Kidney epithelial cell (primary cell): ENCODE results near the gene LYRM9. TPM values are rescaled to one million over a fixed set of nuclear protein-coding genes. Genes with fewer than 3 reads are reported as not detected.

Experiments
- DNase-seq: peaks from one replicate; pipeline ENCODE4 v3.0.0-alpha.2; 2010; ENCODE audit warnings: low read depth
- H3K27me3 ChIP-seq: 2 replicates; pipeline ENCODE4 v1.6.0; 2011; ENCODE audit warnings: low read length; ENCODE audit not compliant: control insufficient read depth, insufficient read depth
- H3K36me3 ChIP-seq: 2 replicates; pipeline ENCODE4 v1.5.1; 2011; ENCODE audit warnings: low read length; ENCODE audit not compliant: control insufficient read depth, insufficient read depth
- H3K4me3 ChIP-seq: 2 replicates; pipeline ENCODE4 v1.5.1; 2011; ENCODE audit warnings: low read depth, mild to moderate bottlenecking, control low read depth, low read length
- CTCF ChIP-seq: IDR thresholded peaks from 2 replicates; pipeline ENCODE4 v1.5.1; 2011; ENCODE audit warnings: mild to moderate bottlenecking, moderate library complexity, low read length, control low read depth, inconsistent platforms; ENCODE audit not compliant: insufficient read depth, poor library complexity, severe bottlenecking
- total RNA-seq: library from RNA; depleted of rRNA; stranded (reverse); fragments of >200 nt; gene quantifications from 2 replicates; pipeline ENCODE4 v1.2.3, GENCODE V29; 2015

The LYRM9 gene
- total RNA-seq, 1 donor from 2014 or later, result 5.0 TPM

DNA sequence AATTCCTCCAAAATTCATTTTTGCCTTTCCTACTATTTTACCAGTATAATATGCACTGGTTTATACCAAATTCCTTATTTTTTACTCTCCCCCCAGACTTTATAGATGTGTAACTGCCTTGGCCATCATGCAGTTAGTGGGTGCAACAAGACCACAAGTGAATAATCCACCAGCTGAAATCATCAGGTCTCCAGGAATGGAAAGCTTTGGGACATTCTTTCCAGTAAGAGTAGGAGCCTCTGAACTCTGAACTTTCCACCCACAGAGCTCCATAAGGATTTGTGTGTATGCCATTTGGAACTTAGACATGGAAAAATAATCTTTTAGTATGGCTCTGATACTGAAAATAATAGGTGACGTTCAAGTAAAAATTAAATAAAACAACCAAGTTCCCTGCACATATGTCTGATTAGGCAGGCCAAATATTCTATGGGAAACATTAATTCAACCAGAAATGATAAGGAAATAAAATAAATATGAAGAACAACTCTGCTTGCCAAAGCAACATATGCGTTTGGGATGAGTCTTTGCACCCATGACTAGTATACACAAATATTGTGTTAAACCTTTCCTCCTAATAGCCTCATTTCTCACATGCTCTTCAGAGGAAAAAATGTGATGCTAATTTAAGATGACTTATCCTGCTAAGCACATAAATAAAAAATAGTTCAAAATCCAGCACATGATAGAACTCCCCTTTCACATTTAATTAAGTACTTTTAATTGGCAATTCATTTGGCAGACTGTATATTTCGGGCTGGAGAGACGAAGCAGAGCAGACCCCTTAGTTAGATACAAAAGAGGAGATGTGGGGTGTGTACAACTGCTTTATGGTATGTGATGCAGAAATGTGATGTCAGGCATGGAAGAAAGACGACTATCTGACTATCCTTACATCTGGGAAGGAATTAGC is 11.6 kb upstream of the LYRM9 start:
- H3K27me3 ChIP-seq, result no peaks in the 10 kb centered on the region
- H3K4me3 ChIP-seq, result no peak overlapping the region
- no peaks in the 10 kb centered on the region for H3K36me3 ChIP-seq
- no peak for TF ChIP-seq CTCF
- DNase-seq, result no peak

- DNase-seq, result no peak
Observed at GRCh38 chr17:27904114-27904513, 10.9 kb upstream of the LYRM9 start.

DNA sequence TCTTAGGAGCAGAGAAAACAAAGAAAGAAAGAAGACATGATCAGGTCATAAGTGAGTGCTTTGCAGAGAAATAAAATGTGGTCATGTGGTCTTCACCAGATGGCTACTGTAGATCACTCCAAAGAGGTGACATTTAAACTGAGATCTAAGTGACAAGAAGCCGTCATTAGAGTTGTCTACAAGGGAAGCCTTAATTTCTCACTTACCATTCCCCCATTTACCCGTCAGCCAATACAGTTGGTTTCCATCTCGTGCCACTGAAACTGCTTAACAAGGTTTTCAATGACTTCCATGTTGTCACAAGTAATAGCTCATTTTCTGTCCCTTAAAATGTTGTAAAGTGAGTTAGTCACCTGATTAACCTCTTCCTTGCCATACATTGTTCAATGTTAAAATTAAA is 6.4 kb upstream of the LYRM9 start:
- no peaks in the 10 kb centered on the region for H3K27me3 ChIP-seq
- DNase-seq, result no peak
- no peak overlapping the region for H3K4me3 ChIP-seq
- no peaks in the 10 kb centered on the region for H3K36me3 ChIP-seq
- TF ChIP-seq CTCF, result no peak

More at GRCh38 chr17:27904114-27904513, 10.9 kb upstream of the LYRM9 start:
- Histone ChIP-seq H3K27me3 (no peaks in the 10 kb centered on the region), H3K4me3 (no peak overlapping the region), H3K36me3 (no peaks in the 10 kb centered on the region)
- no peak for TF ChIP-seq CTCF

DNA sequence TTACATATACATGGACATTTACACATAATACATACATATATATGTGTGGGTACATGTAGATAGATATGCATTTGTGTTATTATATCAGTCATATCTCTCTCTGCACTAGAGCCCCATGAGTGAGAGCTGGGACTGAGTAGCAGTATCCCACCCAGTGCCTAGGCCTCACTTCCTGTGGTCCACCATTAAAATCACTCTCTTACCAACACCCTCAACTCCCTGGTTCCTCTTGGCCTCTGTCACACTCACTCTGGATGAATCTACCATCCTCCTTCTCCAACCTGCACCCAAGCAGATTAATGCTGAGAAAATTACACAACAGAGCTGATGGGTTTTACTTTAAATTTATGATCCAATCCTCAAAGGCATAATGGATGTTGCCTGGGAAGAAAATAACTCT is 4.9 kb upstream of the LYRM9 start:
- H3K27me3 ChIP-seq, result no peaks in the 10 kb centered on the region
- H3K4me3 ChIP-seq, result no peak overlapping the region
- DNase-seq, result no peak
- TF ChIP-seq CTCF, result no peak
- no peaks in the 10 kb centered on the region for H3K36me3 ChIP-seq

- no peak for DNase-seq
- TF ChIP-seq CTCF, result no peak
- H3K4me3 ChIP-seq, result no peak overlapping the region
- no peaks in the 10 kb centered on the region for H3K36me3 ChIP-seq
- no peaks in the 10 kb centered on the region for H3K27me3 ChIP-seq
Observed at GRCh38 chr17:27896701-27897100, 3.5 kb upstream of the LYRM9 start.
